GM19324 (cell line): ENCODE measurements around the gene FKBP5.
"Not testable (repeated sequence)": the region's sequence is repeated elsewhere in the genome, so short reads cannot be mapped to it uniquely, and the experiment has no call there.

Source experiments
- ATAC-seq: cut with Tn5 transposase; IDR thresholded peaks from one replicate; pipeline ENCODE4 v1.9.1; 2021; ENCODE audit warnings: mild to moderate bottlenecking, moderate library complexity; ENCODE audit not compliant: unreplicated experiment, low FRiP score

The FKBP5 gene

GRCh38 chr6:35691027-35691824, 2.5 kb upstream of the FKBP5 start:
- ATAC-seq, result no peak

GRCh38 chr6:35690484-35690883, 1.8 kb upstream of the FKBP5 start:
- no peak for ATAC-seq

GRCh38 chr6:35690006-35690405, 1.3 kb upstream of the FKBP5 start:
- not testable (repeated sequence) for ATAC-seq

GRCh38 chr6:35687658-35688604, 784 bp downstream of the FKBP5 start:
- peak; percentile 32 for ATAC-seq

DNA sequence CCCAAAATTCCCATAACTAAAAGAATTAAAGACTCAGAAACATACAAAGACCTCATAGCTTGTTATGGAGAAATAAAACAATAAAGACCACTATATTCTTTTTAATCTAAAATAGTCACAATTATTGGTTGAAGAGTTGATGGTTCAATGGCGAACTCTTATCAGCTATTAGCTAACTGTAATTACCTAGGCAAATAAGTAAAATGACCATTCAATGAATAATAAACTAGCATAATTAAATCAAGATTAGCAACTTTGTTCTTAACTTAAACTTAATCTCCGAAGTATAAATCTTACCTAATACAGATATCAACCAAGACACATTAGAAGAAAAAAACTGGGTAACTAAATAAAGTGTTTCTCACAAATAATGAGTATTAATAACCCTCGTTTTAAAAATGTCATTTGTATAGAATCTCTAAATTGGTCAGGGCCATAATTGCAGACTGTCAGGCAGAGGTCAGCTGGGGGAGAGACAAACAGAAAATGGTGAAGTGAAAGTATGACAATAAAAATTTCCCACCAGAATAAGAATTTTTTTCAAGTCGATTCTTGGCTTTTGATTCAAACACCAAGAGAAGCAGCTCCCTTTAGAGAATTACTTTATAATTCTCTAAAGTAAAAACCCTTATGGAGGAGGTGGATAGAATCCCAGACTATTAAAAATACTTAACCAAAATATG, 1.7 kb downstream of the FKBP5 start:
- no peak for ATAC-seq

DNA sequence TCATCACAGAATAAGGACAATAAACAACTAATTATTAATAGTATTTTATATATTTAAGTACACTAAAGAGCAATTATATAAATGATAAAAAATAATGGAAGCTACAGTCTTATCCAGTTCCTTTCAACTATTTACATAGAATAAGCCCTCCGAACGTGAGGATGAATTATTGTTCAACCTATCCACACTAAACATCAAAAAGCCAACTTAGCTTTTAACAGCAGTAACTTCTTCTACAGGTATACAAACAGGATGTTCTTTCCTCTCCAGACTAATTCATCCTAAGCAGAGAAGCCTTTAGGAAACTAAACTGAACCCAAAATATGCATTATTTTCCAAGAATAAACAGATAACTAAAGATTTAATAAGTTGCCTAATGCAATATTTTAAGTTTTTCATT, 2.3 kb downstream of the FKBP5 start:
- ATAC-seq, result no peak

DNA sequence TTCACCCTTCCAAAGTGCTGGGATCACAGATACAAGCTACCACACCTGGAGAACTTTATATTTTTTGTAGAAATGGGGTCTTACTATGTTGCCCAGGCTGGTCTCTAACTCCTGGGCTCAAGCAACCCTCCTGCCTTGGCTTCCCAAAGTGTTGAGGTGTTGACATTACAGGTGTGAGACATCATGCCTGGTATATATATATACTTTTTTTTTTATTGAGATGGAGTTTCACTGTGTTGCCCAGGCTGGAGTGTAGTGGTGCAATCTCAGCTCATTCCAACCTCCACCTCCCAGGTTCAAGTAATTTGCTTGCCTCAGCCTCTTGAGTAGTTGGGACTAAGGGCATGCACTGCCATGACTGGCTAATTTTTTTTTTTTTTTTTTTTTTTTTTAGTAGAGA, 5.4 kb downstream of the FKBP5 start:
- ATAC-seq, result no peak

DNA sequence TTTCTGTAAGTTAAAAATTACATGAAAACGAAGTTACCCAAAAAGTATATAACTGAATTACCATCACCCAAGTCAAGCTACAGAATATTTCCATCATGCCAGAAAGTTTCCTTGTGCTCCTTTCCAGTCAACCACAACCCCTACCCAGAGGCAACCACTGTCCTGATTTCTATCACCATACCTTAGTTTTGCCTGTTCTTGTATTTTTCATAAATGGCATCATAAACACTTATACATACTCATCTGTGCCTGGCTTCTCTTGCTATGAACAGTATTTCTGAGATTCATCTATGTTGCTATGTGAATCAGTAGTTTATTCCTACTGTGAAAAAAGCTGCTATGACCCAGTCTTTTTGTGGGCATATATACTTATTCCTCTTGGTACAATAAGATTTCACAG, 7.4 kb downstream of the FKBP5 start:
- ATAC-seq, result no peak

- no peak for ATAC-seq
Observed at GRCh38 chr6:35679399-35679798, 9.3 kb downstream of the FKBP5 start.

DNA sequence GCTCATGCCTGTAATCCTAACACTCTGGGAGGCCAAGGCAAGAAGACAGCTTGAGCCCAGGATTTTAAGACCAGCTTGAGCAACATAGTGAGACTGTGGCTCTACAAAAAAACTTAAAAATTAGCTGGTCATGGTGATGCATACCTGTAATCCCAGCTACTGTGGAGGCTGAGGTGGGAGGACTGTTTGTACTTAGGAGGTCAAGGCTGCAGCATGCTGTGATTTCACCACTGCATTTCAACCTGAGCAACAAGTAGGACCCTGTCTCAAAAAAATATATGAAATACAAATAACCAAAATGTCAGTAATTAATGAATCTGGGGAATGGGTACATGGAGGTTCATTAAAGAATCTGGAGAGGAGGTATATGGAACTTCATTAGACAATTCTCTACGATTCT, 9.9 kb downstream of the FKBP5 start:
- ATAC-seq, result no peak

DNA sequence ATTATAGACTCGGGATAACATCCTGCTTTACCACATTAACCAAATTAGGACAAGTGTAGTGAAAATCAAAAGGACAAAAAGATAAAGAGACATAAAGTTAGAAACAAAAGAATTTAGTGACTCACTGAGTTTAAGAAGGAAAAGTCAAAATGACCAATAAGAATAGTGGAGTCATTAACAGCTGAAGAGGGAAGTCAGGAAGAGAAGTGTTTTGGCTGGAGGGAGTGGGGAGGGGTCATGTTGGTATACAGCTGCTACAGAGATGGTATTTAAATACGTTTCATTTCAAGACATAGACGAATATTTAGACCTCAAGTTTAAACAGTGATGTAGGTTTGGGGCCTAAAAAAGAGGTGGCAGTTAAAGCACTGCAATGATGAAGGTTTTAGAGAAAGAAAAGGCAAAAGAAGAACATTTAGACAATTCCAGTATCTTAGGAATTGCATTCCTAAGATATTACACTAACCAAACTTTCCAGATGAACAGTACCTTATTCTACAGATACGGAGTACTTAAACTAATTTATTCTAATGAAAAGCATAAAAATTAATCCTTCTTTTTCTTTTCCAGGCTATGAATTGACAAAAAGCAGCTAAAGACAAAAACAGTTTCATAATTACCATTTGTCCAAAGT, 10.6 kb downstream of the FKBP5 start:
- ATAC-seq, result no peak

DNA sequence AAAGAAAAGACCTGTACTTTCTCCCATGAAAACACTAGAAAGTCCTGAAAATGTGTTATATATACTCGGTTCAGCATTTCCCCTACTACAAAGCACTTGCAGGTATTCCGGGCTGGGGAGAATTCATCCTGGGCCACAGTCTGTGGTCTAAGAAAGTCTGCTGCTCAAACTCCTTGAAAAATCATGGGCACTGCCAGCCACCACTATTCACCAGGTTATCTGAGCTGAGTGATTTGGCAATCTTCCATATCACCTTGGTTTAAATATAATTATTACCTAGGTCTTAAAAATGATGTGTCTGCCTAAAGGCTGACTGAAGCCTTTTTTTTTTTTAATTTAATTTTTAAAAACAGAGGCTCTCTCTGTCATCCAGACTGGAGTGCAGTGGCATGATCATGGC, 11.3 kb downstream of the FKBP5 start:
- ATAC-seq, result no peak

DNA sequence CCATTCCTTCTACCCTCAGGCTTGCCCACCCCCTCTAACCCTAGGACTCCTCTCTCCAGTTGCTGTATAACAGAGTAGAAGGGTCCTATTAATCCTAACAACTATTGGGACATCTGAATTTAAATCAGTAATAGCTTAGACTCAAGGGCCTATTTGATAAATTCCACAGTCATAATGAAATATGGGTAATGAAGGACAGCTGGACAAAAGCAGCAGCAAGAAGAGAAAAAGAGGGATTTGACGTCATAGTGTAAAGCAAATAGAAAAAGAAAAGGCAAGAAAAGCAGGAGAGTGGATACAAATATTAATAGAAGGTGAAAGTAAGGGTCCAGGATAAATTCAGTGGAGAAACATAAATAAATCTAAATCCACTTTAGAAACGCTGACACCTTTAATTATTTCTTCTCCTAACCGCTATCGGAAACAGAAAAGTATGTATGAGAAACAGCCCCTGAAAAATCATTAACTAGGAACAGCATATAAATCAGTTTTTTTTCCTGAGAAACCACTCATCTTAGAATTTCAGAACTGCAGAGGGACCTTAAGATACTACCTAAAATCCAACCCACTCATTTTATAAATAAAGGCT, 12.8 kb downstream of the FKBP5 start:
- no peak for ATAC-seq

DNA sequence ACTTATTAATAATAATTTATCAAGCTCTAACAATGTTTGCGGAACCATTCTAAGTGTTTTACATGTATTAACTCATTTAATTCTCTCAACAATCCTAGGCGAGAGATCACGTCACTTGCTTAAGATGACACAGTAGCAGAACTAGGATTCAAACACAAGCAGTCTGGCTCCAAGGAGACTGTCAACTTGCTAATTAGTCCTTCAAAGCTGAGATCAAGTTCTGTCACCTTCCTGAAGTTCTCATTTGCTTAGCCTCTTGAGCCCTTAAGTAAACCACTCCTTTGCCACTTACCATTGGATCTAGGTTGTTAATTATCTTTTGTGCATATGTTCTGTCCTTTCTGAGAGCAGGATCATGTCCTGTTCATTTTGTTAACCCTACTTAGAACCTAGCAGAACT, 14.1 kb downstream of the FKBP5 start:
- ATAC-seq, result no peak

DNA sequence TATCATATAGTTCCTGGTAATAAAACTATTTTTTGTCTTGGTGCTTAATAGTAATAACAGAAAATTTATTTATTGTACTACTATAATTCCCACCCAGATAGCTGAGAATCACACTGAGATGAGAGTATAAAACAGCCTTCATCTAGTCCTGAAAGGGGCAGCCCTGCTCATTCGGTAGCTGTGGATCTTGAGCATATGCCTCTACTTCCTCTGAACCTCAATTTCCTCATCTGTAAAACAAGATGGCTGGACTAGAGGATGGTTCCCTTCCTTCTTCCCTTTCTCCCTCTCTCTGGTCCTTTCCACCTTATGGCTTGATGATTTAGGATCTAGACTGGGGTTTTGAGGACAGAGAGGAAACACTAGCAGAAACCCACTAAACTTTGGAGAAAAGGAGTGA, 15.0 kb downstream of the FKBP5 start:
- ATAC-seq, result no peak

- ATAC-seq, result not testable (repeated sequence)
Observed at GRCh38 chr6:35673284-35673666, 15.4 kb downstream of the FKBP5 start.

GRCh38 chr6:35670453-35670852, 18.3 kb downstream of the FKBP5 start:
- not testable (repeated sequence) for ATAC-seq

GRCh38 chr6:35669451-35670045, 19.2 kb downstream of the FKBP5 start:
- ATAC-seq, result no peak

DNA sequence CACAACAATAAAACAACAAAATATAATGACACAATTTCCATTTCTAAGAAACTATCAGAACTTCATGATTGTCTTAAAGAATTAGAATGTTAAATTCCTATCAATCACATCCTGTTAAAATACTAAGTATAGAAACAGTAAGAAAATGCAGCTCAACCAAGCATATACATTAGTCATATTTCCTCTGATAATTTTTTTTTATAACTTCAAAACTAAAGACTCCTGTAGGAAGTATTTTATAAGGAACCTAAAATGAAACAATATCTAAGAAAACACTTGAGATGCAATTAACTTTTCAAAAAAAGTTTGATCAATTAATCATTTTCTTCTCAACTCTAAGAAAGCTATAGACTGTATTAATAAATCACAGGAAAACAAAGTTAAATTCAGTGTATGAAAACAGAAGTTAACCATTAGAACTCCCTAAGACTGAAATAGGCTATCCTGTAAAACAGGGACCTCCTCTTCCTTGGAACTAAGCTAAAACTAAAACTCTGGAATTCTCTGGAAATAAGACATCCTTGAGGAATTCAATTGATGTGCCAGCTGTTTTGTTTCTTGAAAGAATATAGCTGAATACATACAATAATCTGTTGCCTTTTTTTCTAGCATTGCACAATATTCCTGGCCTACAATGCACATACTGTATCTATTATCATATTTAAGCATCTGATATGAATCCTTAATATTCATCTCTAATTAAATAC, 19.8 kb downstream of the FKBP5 start:
- no peak for ATAC-seq
